NCI-H2171 (cell line): ENCODE data around the gene RBBP8NL.

Source experiments
- DNase-seq: peaks from one replicate; lab custom pipeline; 2025; lab: John Stamatoyannopoulos, UW

The RBBP8NL gene

GRCh38 chr20:62462976-62463592 is 35.7 kb upstream of the RBBP8NL start:
- DNase-seq: no peak

GRCh38 chr20:62461834-62462233 is 34.5 kb upstream of the RBBP8NL start:
- DNase-seq: no peak

- no peak for DNase-seq
Measured at GRCh38 chr20:62461157-62461556, 33.8 kb upstream of the RBBP8NL start.

GRCh38 chr20:62460678-62461077 is 33.3 kb upstream of the RBBP8NL start:
- DNase-seq: no peak

- DNase-seq: no peak
Measured at GRCh38 chr20:62459488-62459887, 32.1 kb upstream of the RBBP8NL start.

- DNase-seq: no peak
Measured at GRCh38 chr20:62458275-62459251, 31.2 kb upstream of the RBBP8NL start.

- DNase-seq: no peak
Measured at GRCh38 chr20:62457831-62458230, 30.5 kb upstream of the RBBP8NL start.

- DNase-seq: no peak
Measured at GRCh38 chr20:62457098-62457497, 29.8 kb upstream of the RBBP8NL start.

GRCh38 chr20:62455929-62456328 is 28.6 kb upstream of the RBBP8NL start:
- DNase-seq: no peak

GRCh38 chr20:62454904-62455636 is 27.7 kb upstream of the RBBP8NL start:
- no peak for DNase-seq

- no peak for DNase-seq
Measured at GRCh38 chr20:62453186-62453808, 26.0 kb upstream of the RBBP8NL start.

- DNase-seq: no peak
Measured at GRCh38 chr20:62452475-62453095, 25.2 kb upstream of the RBBP8NL start.

GRCh38 chr20:62451970-62452369 is 24.6 kb upstream of the RBBP8NL start:
- DNase-seq: no peak

- no peak for DNase-seq
Measured at GRCh38 chr20:62451156-62451767, 23.9 kb upstream of the RBBP8NL start.

GRCh38 chr20:62449951-62450691 is 22.8 kb upstream of the RBBP8NL start:
- no peak for DNase-seq

- DNase-seq: no peak
Measured at GRCh38 chr20:62448788-62449187, 21.4 kb upstream of the RBBP8NL start.

GRCh38 chr20:62448038-62448437 is 20.7 kb upstream of the RBBP8NL start:
- no peak for DNase-seq

GRCh38 chr20:62446888-62447869 is 19.8 kb upstream of the RBBP8NL start:
- no peak for DNase-seq

- DNase-seq: no peak
Measured at GRCh38 chr20:62446481-62446880, 19.1 kb upstream of the RBBP8NL start.
